ENCODE measurements around the gene ZYG11A.

Gene ZYG11A

GRCh38 chr1:52927212-52928014 is 84.9 kb downstream of the ZYG11A start, which contains the start of gene SCP2 (continued):
- no peak for TF ChIP-seq ZNF214 (tag by site-specific recombination; IDR thresholded peaks at IDR 0.05; ENCODE audit: borderline replicate concordance)
- no peak for TF ChIP-seq ZNF596 (tag by site-specific recombination; IDR thresholded peaks at IDR 0.05)
- no peak for TF ChIP-seq TCF7L2 (IDR thresholded peaks at IDR 0.05; ENCODE audit: borderline replicate concordance, low read depth, low read length)
- no peak for TF ChIP-seq ZNF626 (tag by site-specific recombination; IDR thresholded peaks at IDR 0.05)
- TF ChIP-seq ZFHX2 (tag by site-specific recombination; conservative IDR thresholded peaks at IDR 0.05), result peak; percentile 27; the same call in 1 of the 2 replicates
- no peak for TF ChIP-seq ZFP37 (tag by site-specific recombination; IDR thresholded peaks at IDR 0.05)
- no peak for TF ChIP-seq AEBP2 (tag by site-specific recombination; IDR thresholded peaks at IDR 0.05; ENCODE audit: borderline replicate concordance)
- peak; percentile 19; the same call in 1 of the 2 replicates for TF ChIP-seq ZNF76 (tag by site-specific recombination; IDR thresholded peaks at IDR 0.05; ENCODE audit: borderline replicate concordance, low read depth)
- peak; percentile 26; the same call in 1 of the 2 replicates for TF ChIP-seq ZXDB (tag by site-specific recombination; IDR thresholded peaks at IDR 0.05)
- no peak for TF ChIP-seq YY2 (tag by site-specific recombination; IDR thresholded peaks at IDR 0.05)
- peak; percentile 60; the same call in 1 of the 2 replicates for TF ChIP-seq ZBTB11 (tag by site-specific recombination; conservative IDR thresholded peaks at IDR 0.05; ENCODE audit: low read depth)
- peak; percentile 45; the same call in 1 of the 2 replicates for TF ChIP-seq ZNF501 (tag by site-specific recombination; IDR thresholded peaks at IDR 0.05)
- TF ChIP-seq REPIN1 (tag by site-specific recombination; IDR thresholded peaks at IDR 0.05; ENCODE audit: low read depth), result no peak
- TF ChIP-seq GLI2 (tag by site-specific recombination; IDR thresholded peaks at IDR 0.05; ENCODE audit: borderline replicate concordance, low read depth), result no peak
- TF ChIP-seq ZNF658 (tag by site-specific recombination; IDR thresholded peaks at IDR 0.05), result no peak
- no peak for TF ChIP-seq ZNF362 (tag by site-specific recombination; IDR thresholded peaks at IDR 0.05)
- TF ChIP-seq SP2 (tag by site-specific recombination; IDR thresholded peaks at IDR 0.05), result peak; percentile 7; the same call in 1 of the 2 replicates
- TF ChIP-seq ZNF549 (tag by site-specific recombination; IDR thresholded peaks at IDR 0.05), result no peak
- TF ChIP-seq ZNF837 (tag by site-specific recombination; IDR thresholded peaks at IDR 0.05), result no peak
- no peak for TF ChIP-seq ZNF768 (tag by site-specific recombination; IDR thresholded peaks at IDR 0.05)
- no peak for TF ChIP-seq ZNF223 (tag by site-specific recombination; IDR thresholded peaks at IDR 0.05)
- no peak for TF ChIP-seq ZNF169 (tag by site-specific recombination; IDR thresholded peaks at IDR 0.05)
- TF ChIP-seq ZNF335 (tag by site-specific recombination; conservative IDR thresholded peaks at IDR 0.05), result peak; percentile 91
- TF ChIP-seq ZNF146 (tag by site-specific recombination; IDR thresholded peaks at IDR 0.05), result no peak
- TF ChIP-seq ZSCAN30 (tag by site-specific recombination; IDR thresholded peaks at IDR 0.05), result peak; percentile 42; the same call in 1 of the 2 replicates
- 0 out of 2 replicates have a peak, but pooled peaks have one; percentile 48 for TF ChIP-seq ZBTB20 (tag by site-specific recombination; IDR thresholded peaks at IDR 0.05)
- TF ChIP-seq ZNF112 (tag by site-specific recombination; IDR thresholded peaks at IDR 0.05), result no peak
- TF ChIP-seq ZSCAN5A (tag by site-specific recombination; IDR thresholded peaks at IDR 0.05), result no peak
- TF ChIP-seq ZNF670 (tag by site-specific recombination; IDR thresholded peaks at IDR 0.05; ENCODE audit: low read depth), result no peak
- TF ChIP-seq ZNF48 (tag by site-specific recombination; IDR thresholded peaks at IDR 0.05), result no peak
- TF ChIP-seq ZFP41 (tag by site-specific recombination; IDR thresholded peaks at IDR 0.05; ENCODE audit: borderline replicate concordance), result no peak
- no peak for TF ChIP-seq PBX3 (CRISPR knock-in tag; IDR thresholded peaks at IDR 0.05)
